VCaP (cell line): ENCODE measurements around the gene COL8A1.

Source experiments
- H3K27ac ChIP-seq: fragments of 450-650 bp; 2 replicates; pipeline ENCODE4 v1.5.1; 2017
- TF ChIP-seq, protein P1 (sequence below): fragments of 450-650 bp; conservative IDR thresholded peaks from 2 replicates; pipeline ENCODE4 v1.5.1; 2017; ENCODE audit warnings: mild to moderate bottlenecking, moderate library complexity

Gene COL8A1

DNA sequence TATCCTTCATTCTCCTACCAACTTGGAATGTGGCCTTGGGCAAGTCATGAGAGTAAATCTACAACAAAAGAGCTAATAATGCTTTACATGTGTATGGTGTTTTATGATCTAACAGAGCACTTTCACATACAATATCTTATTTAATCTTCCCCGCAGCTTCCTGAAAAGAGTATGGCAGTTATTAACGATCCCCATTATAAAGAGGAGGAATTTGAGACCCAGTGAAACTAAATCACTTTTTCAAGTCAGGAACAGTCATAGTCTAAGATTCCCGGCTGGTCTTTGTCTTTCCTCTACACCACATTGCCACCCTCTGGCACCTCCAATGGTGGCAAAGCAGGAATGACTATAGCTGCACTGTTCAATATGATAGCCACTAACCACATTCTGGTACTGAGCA is 109.5 kb downstream of the COL8A1 start:
- no peak overlapping the region for H3K27ac ChIP-seq
- TF ChIP-seq, protein P1, sequence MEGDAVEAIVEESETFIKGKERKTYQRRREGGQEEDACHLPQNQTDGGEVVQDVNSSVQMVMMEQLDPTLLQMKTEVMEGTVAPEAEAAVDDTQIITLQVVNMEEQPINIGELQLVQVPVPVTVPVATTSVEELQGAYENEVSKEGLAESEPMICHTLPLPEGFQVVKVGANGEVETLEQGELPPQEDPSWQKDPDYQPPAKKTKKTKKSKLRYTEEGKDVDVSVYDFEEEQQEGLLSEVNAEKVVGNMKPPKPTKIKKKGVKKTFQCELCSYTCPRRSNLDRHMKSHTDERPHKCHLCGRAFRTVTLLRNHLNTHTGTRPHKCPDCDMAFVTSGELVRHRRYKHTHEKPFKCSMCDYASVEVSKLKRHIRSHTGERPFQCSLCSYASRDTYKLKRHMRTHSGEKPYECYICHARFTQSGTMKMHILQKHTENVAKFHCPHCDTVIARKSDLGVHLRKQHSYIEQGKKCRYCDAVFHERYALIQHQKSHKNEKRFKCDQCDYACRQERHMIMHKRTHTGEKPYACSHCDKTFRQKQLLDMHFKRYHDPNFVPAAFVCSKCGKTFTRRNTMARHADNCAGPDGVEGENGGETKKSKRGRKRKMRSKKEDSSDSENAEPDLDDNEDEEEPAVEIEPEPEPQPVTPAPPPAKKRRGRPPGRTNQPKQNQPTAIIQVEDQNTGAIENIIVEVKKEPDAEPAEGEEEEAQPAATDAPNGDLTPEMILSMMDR: peak; percentile 68

DNA sequence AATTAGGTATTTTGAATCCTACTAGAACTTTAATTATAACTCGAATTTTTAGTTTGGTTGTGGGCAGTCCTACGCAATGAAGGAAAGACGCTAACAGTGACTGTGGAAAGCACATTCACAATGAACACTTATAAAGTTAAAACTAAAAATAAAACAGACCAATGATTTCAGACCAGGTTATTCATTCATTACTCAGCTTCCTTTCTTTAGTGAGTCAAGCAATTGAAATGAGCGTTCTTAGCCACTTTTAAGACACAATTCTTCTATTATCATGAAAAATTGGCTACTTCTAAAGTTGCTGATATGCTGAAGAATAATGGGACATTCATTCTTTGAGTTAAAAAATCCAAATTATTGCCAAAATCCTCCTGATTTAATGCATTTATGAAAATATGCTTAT is 113.3 kb downstream of the COL8A1 start:
- TF ChIP-seq, protein P1: no peak
- H3K27ac ChIP-seq: no peak overlapping the region

DNA sequence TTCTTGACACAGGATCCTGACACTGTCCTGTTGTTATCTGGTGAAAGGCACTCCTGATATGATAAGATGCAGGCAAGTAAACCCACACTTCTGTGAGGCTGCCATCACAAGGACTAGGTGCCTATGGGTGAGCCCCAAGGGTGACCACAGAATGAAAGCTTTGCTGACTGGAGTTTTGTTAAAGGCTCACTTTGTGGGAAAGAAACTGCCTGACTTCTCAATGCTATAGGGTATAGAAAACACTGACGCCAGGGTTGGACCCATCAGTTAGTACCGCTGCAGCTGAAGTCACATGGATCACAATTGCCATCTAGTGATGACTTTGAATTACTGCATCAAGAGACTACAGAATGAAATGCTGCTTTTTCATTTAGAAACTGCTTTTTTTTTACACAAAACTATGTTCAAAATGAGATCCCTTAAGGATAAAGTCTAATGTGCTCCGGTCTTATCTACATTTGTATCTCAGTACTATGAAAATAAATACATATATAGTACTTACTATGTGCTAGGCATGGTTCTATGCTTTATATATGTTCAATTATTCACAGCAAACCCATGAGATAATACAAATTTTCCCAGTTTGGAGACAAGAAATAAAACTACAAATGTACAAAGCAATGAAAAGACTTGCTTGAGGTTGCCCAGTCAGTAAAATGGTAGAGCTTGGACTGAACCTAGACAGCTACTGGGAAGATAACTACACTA is 115.0 kb downstream of the COL8A1 start:
- H3K27ac ChIP-seq: no peak overlapping the region
- TF ChIP-seq, protein P1: peak; percentile 88

DNA sequence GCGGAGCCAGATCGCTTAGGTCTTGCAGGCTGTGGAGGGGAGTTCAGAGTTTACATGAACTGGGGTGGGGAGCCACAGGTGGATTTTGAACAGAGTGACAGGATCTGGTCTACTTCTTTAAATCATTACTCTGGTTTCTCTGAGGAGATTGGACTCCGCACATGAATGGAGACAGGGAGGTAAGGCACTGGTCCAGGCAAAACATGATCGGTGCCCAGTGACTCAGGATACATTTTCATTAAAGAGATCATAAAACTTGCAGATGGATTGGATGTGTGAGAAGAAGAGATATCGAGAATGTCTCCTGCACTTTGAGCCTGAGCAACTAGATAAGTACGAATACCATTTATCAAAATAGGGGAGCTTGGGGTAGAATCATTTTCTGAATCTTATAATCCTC is 117.4 kb downstream of the COL8A1 start:
- TF ChIP-seq, protein P1: no peak
- no peak overlapping the region for H3K27ac ChIP-seq

DNA sequence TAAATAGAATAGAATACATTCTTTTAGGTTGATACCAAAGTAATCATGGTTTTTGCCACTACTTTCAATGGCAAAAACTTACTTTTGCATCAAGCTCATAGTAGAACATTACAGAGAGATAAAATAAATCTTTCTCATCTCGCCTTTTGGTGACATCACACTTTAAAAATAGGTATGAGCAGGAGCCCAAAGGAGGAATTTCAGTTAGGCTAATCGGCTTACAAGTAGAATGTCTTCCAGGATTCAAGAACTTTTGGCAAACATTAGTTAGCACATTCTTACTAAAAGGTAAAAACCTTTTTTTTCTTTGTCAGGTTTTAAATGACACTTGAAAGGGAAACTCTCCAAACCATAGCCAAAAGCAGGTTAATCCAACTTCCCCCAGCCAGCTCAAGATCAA is 119.6 kb downstream of the COL8A1 start:
- TF ChIP-seq, protein P1: no peak

DNA sequence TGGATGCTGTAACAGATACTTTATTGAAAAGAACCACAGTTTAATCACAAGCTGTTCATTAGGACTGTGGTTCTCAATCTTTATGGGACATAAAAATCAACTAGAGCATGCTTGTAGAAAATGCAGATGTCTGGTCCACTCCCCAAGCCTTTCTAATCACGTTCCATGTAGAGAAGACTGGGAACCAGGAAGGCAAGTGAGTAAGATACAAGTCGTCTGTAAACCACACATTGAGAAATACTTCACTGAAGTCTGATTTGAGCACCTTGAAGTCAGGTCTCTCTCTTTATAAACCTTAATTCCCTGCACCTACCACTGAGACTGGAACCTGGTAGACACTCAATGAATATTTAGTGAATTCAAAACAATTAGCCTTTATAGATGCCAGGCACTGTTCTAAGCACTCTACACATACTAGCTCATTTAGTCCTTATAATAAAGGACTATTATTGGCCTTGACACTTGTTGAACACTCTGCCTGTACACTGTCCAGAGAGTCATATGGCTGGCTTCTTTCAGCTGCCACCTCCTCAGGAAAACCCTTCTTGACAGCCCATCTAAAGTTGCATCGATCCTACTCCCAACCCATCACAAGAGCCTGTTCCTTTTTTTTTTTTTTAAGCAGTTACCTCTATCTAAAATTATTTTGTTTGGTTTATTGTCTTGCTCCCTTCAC is 120.2 kb downstream of the COL8A1 start:
- TF ChIP-seq, protein P1: no peak
- H3K27ac ChIP-seq: no peak overlapping the region

More for the DNA sequence above, 119.6 kb downstream of the COL8A1 start:
- no peak overlapping the region for H3K27ac ChIP-seq

DNA sequence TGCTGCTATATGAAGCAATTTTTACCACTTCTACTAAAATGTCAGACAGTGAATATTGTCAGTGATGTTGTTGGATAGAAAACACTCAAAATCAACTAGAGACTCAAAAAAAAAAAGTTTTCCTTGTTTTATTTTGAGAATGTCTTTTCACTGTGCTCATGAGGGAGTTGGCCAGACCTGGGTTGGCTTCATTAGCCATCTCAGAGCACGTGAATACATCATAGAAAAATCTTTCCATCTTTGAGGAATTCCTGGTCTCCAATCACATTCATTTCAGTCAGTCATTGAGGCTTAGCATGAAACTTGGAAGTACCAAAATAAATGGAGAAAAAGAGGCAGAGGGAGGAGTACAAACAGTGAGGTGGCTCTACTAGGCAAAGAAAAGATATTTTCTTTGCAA is 121.6 kb downstream of the COL8A1 start:
- H3K27ac ChIP-seq: no peak overlapping the region
- TF ChIP-seq, protein P1: no peak
